NOMO-1 treated with dmso at 0.1 percent for 144 hours (cell line): ENCODE results near the gene IL18BP.

ENCODE experiments used
- DNase-seq: peaks from one replicate; lab custom pipeline; 2025; ENCODE audit not compliant: unreplicated experiment; lab: John Stamatoyannopoulos, UW

The IL18BP gene

GRCh38 chr11:71998649-71999310, at the start of gene IL18BP:
IL18BP (plus strand) TSS chr11:71998909; CDS start chr11:71999985, 1,076 bp downstream.
- DNase-seq: peak; percentile 47

GRCh38 chr11:71949034-71949433, 49.7 kb upstream of the IL18BP start:
- DNase-seq: no peak

GRCh38 chr11:71951741-71952310, 46.9 kb upstream of the IL18BP start:
- DNase-seq: no peak

- DNase-seq: no peak
These were observed 42.7 kb upstream of the IL18BP start for GRCh38 chr11:71955898-71956456.

- DNase-seq: no peak
These were observed 36.2 kb upstream of the IL18BP start for GRCh38 chr11:71962428-71963038.

- no peak for DNase-seq
These were observed 35.2 kb upstream of the IL18BP start for GRCh38 chr11:71963468-71963867.

DNA sequence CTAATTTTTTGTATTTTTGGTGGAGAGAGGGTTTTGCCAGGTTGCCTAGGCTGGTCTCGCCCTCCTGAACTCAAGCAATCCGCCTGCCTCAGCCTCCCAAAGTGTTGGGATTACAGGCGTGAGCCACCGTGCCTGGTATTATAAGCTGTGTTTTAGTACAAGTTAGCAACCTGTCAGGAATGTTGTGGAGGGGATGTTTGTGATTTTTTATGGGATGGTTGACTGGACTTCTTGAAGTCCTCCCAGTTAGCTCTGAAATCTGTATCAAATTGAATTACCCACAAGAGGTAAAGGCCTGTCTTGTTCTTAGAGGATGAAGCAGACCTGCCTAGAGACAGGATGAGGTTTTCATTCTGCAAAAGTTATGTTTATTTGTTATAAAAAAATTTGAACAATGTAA, 34.1 kb upstream of the IL18BP start:
- no peak for DNase-seq

- no peak for DNase-seq
These were observed 27.0 kb upstream of the IL18BP start for GRCh38 chr11:71971680-71972079.

GRCh38 chr11:71976551-71976950, 22.2 kb upstream of the IL18BP start:
- DNase-seq: no peak

DNA sequence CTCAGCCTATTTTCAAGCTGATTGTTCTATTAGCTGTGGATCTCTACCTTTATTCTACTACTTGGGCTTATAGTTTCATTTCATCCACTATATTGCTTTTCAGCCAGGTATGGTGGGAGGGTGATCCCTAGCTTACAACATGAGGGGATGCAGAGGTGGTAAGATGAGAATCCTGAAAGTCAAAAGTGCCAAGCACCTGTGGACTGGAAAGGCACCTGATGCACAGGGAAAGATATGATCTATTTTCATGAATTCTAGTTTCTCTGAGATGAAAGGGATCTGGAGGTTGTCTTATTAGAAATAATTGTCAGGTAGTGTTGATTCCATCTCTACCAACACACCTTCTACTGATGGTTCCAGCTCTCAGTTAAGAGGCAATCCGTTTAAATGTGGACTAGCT, 21.6 kb upstream of the IL18BP start:
- DNase-seq: no peak

- DNase-seq: peak; percentile 79
These were observed 20.8 kb upstream of the IL18BP start for GRCh38 chr11:71977743-71978418.

- DNase-seq: no peak
These were observed 19.6 kb upstream of the IL18BP start for GRCh38 chr11:71979094-71979493.

DNA sequence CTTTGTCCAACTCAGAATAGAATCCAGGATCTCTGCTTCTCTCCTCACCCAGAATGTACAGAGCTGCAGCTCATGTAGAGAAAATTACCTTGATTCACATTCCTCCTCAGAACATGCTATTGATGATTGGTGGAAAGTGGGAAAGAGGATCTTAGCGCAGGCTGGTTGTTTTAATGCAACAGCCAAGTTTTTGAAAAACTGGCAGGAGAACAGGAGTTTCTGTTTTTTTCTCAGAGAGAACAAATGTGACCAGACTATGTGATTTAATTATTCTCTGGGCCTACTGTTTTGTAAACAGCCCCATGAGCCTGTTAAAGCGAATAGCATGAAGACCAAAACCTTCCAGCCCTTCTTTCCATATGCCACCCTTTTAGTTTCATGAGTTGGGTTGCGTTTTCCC, 19.1 kb upstream of the IL18BP start:
- no peak for DNase-seq

DNA sequence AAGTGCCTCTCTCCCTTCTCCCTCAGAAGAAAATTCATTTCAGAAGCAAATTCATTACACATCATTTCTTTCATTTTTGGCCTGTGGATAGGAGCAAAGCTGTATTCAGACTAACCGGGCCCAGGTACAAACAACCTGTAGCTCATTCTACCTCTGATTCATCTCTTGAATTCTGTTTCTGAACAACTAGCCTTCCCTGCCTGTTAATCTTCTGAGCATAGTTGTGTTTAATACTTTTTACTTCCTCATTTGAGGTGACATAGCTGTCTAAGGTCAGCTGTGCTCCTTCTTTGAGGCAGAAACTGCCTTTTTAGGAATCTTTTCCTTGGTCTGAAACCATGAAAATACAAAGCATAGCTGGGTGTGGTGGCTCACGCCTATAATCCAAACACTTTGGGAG, 12.6 kb upstream of the IL18BP start:
- peak; percentile 20 for DNase-seq

GRCh38 chr11:71987521-71987920, 11.2 kb upstream of the IL18BP start:
- no peak for DNase-seq

DNA sequence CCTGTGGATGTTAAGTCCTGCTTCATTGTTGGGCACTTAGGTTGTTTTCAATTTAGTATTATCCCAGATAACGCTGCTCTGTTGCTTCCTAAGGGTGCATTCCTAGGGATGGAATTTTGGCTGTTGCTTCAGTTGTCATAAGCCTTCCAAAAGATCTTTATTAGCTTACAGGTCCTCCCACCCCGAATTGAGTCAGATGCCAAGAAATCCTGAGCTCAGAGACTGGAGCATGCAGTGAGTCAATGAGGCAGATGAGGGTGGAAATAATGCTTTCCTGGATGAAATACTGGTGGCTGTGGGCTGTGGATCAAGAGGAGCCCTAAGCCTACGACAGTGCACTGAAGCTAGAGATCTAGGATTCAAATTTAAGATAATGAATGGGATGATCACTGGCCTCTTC, 10.7 kb upstream of the IL18BP start:
- no peak for DNase-seq

DNA sequence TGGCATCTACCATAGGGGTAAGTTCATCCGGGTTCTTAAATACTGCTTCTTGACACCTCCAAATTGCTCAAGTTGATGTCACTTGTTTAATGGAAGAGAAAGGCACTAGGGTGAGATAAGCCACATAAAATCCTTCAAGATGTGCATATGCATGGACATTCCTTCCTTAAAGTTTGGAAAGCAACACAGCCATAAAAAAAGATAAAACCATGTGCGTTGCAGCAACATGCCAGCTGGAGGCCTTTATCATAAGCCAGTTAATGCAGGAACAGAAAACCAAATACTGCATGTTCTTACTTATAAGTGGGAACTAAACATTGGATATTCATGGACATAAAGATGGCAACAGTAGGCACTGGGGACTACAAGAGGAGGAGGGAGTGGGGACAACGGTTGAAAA, 8.0 kb upstream of the IL18BP start:
- no peak for DNase-seq

GRCh38 chr11:71991494-71991893, 7.2 kb upstream of the IL18BP start:
- DNase-seq: peak; percentile 80

DNA sequence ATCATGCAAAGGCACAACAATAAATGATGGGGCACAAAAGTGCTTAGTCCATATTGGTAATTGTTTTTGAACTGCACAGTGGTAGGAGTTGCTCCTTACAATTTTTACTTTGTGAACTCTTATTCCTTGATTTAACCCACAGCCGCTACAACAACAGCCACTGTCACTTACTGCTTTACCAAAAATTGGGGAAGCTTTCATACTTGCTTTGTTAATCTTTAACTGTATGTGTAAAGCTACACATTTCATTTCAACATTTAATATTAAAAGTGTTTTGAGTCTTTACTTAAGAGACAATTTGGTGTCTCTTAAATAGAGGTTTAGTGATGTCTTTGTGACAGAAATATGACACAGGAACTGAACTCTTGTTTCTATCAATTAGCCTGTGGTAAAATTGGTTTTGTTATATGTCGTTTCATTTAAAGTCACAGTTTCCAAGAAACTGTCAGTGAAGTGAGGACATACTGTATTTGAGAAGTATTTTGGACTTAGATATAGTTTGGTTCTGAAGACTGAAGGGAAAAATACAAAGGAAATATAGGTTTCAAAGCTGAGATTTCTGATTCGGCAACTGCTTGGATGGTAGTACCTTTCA, 6.5 kb upstream of the IL18BP start:
- DNase-seq: no peak

DNA sequence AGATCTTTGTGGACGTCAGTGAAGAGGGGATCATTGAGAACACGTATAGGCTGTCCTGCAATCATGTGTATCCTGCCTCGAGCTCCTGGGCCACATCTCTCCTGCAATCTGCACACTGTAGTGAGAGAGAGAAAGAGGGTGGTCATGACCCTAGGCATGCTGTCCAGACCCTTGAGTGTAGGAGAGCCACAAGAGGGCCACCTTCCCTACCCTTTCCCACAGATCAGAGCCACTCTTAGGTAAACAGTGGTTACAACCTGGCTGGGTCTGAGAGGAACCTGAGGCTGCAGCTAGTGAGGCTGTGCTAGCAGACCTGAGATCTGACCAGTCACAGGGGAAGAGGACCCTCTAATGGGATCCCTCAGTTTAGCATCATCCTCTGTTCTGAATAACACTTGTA, 3.9 kb upstream of the IL18BP start:
- DNase-seq: no peak

GRCh38 chr11:71995726-71996291, 2.9 kb upstream of the IL18BP start:
- DNase-seq: no peak
